Measurements from ENCODE around the gene CCDC28B. TPM values are rescaled to one million over a fixed set of nuclear protein-coding genes. Genes with fewer than 3 reads are reported as not detected.
A peak's percentile ranks its signal among the peaks of the same experiment; 100 is the strongest.

CCDC28B gene
- total RNA-seq, 4 donors from 2014 or later, result 0.72 to 3.5 (median 2.0) TPM

DNA sequence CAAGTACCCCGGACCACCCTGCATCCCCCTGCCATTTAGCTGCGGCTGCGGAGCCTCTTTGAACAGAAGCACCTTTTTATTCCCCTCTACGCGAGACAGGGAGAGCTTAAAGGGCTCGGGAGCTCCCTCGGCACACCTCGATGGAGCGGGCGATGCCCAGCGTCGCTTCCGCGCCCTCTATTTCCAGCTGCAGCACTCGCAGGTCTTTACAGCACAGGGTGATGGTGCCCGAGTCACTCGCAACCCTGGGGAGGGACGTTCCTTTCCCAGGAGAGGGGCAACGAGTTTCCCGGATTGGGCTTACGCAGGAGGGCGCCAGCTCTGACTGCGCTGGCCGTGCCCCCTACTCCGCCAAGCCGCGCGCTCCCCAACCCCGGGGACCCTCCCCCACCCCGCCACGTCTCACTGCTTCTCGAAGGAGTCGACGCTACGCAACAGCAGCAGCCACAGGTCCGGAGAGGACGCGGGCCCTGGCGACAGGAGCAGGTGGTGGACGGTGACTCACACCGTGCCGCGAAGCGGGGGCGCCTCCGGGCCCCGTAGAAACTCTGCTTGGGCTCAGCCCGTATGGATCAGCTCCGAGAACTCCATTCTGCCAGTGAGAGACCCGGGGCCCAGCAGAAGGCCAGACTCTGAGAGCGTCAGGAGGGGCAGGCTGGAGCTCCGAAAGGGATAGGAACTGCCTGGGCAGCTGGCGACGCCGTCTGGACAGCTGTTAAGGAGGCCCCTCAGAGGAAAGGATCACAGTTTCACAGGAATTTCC lies 40.8 kb downstream of the CCDC28B start:
- no peaks in the 10 kb centered on the region for H3K36me3 ChIP-seq
- H3K27me3 ChIP-seq, result no peaks in the 10 kb centered on the region
- H3K4me3 ChIP-seq, result peak overlapping the region; percentile 54
- peak; percentile 83 to 84 for DNase-seq (ENCODE audit: low spot score in 2 of 2)
- TF ChIP-seq POLR2A (IDR thresholded peaks at IDR 0.05), result no peak
- no peak for TF ChIP-seq POLR2AphosphoS5 (IDR thresholded peaks at IDR 0.05)
- TF ChIP-seq EP300 (IDR thresholded peaks at IDR 0.05), result no peak
- TF ChIP-seq, protein P1, sequence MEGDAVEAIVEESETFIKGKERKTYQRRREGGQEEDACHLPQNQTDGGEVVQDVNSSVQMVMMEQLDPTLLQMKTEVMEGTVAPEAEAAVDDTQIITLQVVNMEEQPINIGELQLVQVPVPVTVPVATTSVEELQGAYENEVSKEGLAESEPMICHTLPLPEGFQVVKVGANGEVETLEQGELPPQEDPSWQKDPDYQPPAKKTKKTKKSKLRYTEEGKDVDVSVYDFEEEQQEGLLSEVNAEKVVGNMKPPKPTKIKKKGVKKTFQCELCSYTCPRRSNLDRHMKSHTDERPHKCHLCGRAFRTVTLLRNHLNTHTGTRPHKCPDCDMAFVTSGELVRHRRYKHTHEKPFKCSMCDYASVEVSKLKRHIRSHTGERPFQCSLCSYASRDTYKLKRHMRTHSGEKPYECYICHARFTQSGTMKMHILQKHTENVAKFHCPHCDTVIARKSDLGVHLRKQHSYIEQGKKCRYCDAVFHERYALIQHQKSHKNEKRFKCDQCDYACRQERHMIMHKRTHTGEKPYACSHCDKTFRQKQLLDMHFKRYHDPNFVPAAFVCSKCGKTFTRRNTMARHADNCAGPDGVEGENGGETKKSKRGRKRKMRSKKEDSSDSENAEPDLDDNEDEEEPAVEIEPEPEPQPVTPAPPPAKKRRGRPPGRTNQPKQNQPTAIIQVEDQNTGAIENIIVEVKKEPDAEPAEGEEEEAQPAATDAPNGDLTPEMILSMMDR (IDR thresholded peaks at IDR 0.05), result no peak
- WGBS, result no CpG with 5 or more reads among the region's 55 CpGs
- H3K9me3 ChIP-seq, result no peaks in the 10 kb centered on the region
- H3K27ac ChIP-seq, result peak overlapping the region; percentile 59
- H3K4me1 ChIP-seq, result peaks cover 32% of the 10 kb centered on the region

DNA sequence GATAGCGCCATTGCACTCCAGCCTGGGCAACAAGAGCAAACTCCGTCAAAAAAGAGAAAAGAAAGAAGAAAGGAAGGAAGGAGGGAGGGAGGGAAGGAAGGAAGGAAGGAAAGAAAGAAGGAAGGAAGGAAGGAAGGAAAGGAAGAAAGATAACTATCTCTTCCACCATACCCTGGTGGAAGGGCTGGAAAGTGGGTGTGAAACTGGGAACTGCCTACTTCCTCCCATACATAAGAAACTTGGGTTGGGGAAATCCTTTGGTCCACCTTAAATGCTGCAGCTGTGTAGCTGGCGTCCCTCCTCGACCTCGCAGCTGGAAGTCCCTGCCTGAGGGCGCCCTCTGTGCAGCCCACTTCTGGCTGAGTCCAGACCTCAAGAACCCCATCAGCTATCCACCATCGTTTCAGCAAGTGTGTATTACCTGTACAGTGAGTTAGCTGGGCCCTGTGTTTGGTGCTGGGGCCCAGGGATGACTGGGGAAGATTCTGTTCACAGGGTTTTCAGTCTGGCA lies 42.0 kb downstream of the CCDC28B start:
- no peak overlapping the region for H3K27ac ChIP-seq
- no peaks in the 10 kb centered on the region for H3K36me3 ChIP-seq
- TF ChIP-seq, protein P1 (IDR thresholded peaks at IDR 0.05), result no peak
- TF ChIP-seq POLR2A (IDR thresholded peaks at IDR 0.05) (no peak), POLR2AphosphoS5 (IDR thresholded peaks at IDR 0.05) (no peak), EP300 (IDR thresholded peaks at IDR 0.05) (no peak)
- H3K9me3 ChIP-seq, result no peaks in the 10 kb centered on the region
- H3K4me1 ChIP-seq, result peaks cover 41% of the 10 kb centered on the region
- H3K4me3 ChIP-seq, result no peak overlapping the region
- WGBS, result 25% methylated on average over 7 of the region's 7 CpGs
- DNase-seq (ENCODE audit: low spot score in 2 of 2), result no peak
- H3K27me3 ChIP-seq, result no peaks in the 10 kb centered on the region

DNA sequence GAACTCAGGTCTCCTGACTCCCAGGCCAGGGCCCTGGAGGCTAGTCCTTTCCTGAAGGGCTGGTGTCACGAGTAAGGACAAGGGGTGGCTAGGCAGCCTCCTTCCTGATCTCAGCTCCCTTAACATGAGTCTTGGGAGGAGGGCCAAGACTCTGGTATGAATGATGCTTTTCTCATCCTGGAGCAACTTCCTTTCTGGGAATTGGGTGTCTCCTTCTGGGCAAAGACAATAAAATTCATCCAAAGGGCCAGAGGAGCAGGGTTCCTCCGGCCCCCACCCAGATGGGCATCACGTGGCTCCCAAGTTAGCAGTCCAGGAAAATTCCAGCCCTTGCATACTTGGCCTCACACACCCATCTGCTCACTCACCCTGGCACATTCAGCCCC lies 46.5 kb downstream of the CCDC28B start, which contains the start of gene FAM167B:
Gene FAM167B, plus strand, starts transcription at position 335 of the 386 bp plus-strand sequence. CDS start 200 bp downstream, outside the sequence.
- peak in 1 of 2 donors; percentile 72 for DNase-seq (ENCODE audit: low spot score in 2 of 2)
- H3K4me1 ChIP-seq, result peaks cover 41% of the 10 kb centered on the region
- H3K27ac ChIP-seq, result peak within 1 kb of the TSS; percentile 23
- no peaks in the 10 kb centered on the region for H3K9me3 ChIP-seq
- 17% methylated on average over 3 of the region's 3 CpGs for WGBS
- no peak for TF ChIP-seq EP300 (IDR thresholded peaks at IDR 0.05)
- TF ChIP-seq, protein P1 (IDR thresholded peaks at IDR 0.05), result no peak
- TF ChIP-seq POLR2AphosphoS5 (IDR thresholded peaks at IDR 0.05), result no peak
- no peak for TF ChIP-seq POLR2A (IDR thresholded peaks at IDR 0.05)
- H3K4me3 ChIP-seq, result no peak within 1 kb of the TSS
- H3K36me3 ChIP-seq, result no peaks in the 10 kb centered on the region
- no peaks in the 10 kb centered on the region for H3K27me3 ChIP-seq

DNA sequence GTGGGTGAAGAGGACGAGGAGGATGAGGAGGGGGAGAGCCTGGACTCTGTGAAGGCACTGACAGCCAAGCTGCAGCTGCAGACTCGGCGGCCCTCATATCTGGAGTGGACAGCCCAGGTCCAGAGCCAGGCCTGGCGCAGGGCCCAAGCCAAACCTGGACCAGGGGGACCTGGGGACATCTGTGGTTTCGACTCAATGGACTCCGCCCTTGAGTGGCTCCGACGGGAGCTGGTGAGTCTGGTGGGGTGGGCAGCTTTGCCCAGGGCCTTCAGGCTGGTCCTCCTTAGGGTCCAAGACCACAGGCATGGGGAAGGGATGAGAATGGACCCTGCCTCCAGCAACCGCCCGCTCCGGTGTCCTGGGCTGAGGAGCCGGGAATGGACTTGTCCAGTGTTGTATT lies 47.1 kb downstream of the CCDC28B start:
- 72% methylated on average over 8 of the region's 12 CpGs for WGBS

More for the DNA sequence above, 47.1 kb downstream of the CCDC28B start:
- Histone ChIP-seq H3K4me3 (no peak overlapping the region), H3K27me3 (no peaks in the 10 kb centered on the region), H3K9me3 (no peaks in the 10 kb centered on the region), H3K4me1 (peaks cover 36% of the 10 kb centered on the region), H3K27ac (peak overlapping the region; percentile 23), H3K36me3 (no peaks in the 10 kb centered on the region)
- TF ChIP-seq POLR2A (IDR thresholded peaks at IDR 0.05), result no peak
- no peak for TF ChIP-seq EP300 (IDR thresholded peaks at IDR 0.05)
- TF ChIP-seq POLR2AphosphoS5 (IDR thresholded peaks at IDR 0.05), result no peak
- TF ChIP-seq, protein P1 (IDR thresholded peaks at IDR 0.05), result no peak
- peak in 1 of 2 donors; percentile 66 for DNase-seq (ENCODE audit: low spot score in 2 of 2)
